HAP-1 (cell line): ENCODE results near the gene PTPRN2.

Experiments
- DNase-seq, 2 experiments: peaks; one replicate each; pipeline ENCODE4 v3.0.0-alpha.2; 2016 to 2020; ENCODE audit warnings: low spot score in 2 of 2
- H3K27me3 ChIP-seq: fragments of 250-450 bp; sonication (Bioruptor Pico); 2 replicates; pipeline ENCODE4 v1.5.1; 2020; ENCODE audit warnings: low read depth, mild to moderate bottlenecking, moderate library complexity
- H3K36me3 ChIP-seq: fragments of 250-450 bp; sonication (Bioruptor Pico); replicated peaks from 2 replicates; pipeline ENCODE4 v1.5.1; 2020; ENCODE audit warnings: mild to moderate bottlenecking
- H3K4me1 ChIP-seq: fragments of 250-450 bp; sonication (Bioruptor Pico); 2 replicates; pipeline ENCODE4 v1.5.1; 2020; ENCODE audit warnings: mild to moderate bottlenecking
- H3K4me3 ChIP-seq: fragments of 250-450 bp; sonication (Bioruptor Pico); 2 replicates; pipeline ENCODE4 v1.5.1; 2020; ENCODE audit warnings: mild to moderate bottlenecking, moderate library complexity
- H3K9me3 ChIP-seq: fragments of 250-450 bp; sonication (Bioruptor Pico); 2 replicates; pipeline ENCODE4 v1.5.1; 2020; ENCODE audit warnings: mild to moderate bottlenecking, moderate library complexity
- in situ Hi-C: fragments of 300-500 bp; cut with MboI; formaldehyde crosslinking; loops from 3 replicates; pipeline ENCODE4 v1.14.3; 2020; ENCODE audit warnings: low sequenced_read_pairs, inconsistent platforms, mixed read lengths

Gene PTPRN2

GRCh38 chr7:158187694-158187994, 400.0 kb downstream of the PTPRN2 start:
- in situ Hi-C loops: no loop called here
- no peaks in the 10 kb centered on the region for H3K4me1 ChIP-seq
- no peak overlapping the region for H3K4me3 ChIP-seq
- DNase-seq: no peak
- H3K36me3 ChIP-seq: no peaks in the 10 kb centered on the region
- no peaks in the 10 kb centered on the region for H3K27me3 ChIP-seq
- H3K9me3 ChIP-seq: no peaks in the 10 kb centered on the region

- in situ Hi-C loops: no loop called here
- Histone ChIP-seq H3K4me1 (no peaks in the 10 kb centered on the region), H3K36me3 (no peaks in the 10 kb centered on the region), H3K4me3 (no peak overlapping the region), H3K27me3 (no peaks in the 10 kb centered on the region), H3K9me3 (no peaks in the 10 kb centered on the region)
- DNase-seq: no peak
Observed at GRCh38 chr7:158186864-158187693, 400.5 kb downstream of the PTPRN2 start.

- no peaks in the 10 kb centered on the region for H3K36me3 ChIP-seq
- H3K4me1 ChIP-seq: no peaks in the 10 kb centered on the region
- no peak for DNase-seq
- H3K27me3 ChIP-seq: no peaks in the 10 kb centered on the region
- H3K4me3 ChIP-seq: no peak overlapping the region
- in situ Hi-C loops: no loop called here
- no peaks in the 10 kb centered on the region for H3K9me3 ChIP-seq
Observed at GRCh38 chr7:158186406-158186805, 401.2 kb downstream of the PTPRN2 start.

GRCh38 chr7:158185653-158186052, 402.0 kb downstream of the PTPRN2 start:
- Histone ChIP-seq H3K36me3 (no peaks in the 10 kb centered on the region), H3K4me1 (no peaks in the 10 kb centered on the region), H3K9me3 (no peaks in the 10 kb centered on the region), H3K4me3 (no peak overlapping the region), H3K27me3 (no peaks in the 10 kb centered on the region)
- DNase-seq: no peak
- in situ Hi-C loops: no loop called here

- in situ Hi-C loops: no loop called here
- Histone ChIP-seq H3K4me1 (no peaks in the 10 kb centered on the region), H3K4me3 (no peak overlapping the region), H3K27me3 (no peaks in the 10 kb centered on the region), H3K36me3 (no peaks in the 10 kb centered on the region), H3K9me3 (no peaks in the 10 kb centered on the region)
- no peak for DNase-seq
Observed at GRCh38 chr7:158183431-158183830, 404.2 kb downstream of the PTPRN2 start.

- no peaks in the 10 kb centered on the region for H3K9me3 ChIP-seq
- in situ Hi-C loops: no loop called here
- no peak overlapping the region for H3K4me3 ChIP-seq
- no peaks in the 10 kb centered on the region for H3K27me3 ChIP-seq
- no peaks in the 10 kb centered on the region for H3K4me1 ChIP-seq
- H3K36me3 ChIP-seq: no peaks in the 10 kb centered on the region
- DNase-seq: no peak
Observed at GRCh38 chr7:158176561-158177173, 411.0 kb downstream of the PTPRN2 start.

- Histone ChIP-seq H3K27me3 (no peaks in the 10 kb centered on the region), H3K9me3 (no peaks in the 10 kb centered on the region), H3K36me3 (no peaks in the 10 kb centered on the region), H3K4me1 (no peaks in the 10 kb centered on the region), H3K4me3 (no peak overlapping the region)
- in situ Hi-C loops: no loop called here
- no peak for DNase-seq
Observed at GRCh38 chr7:158175779-158176178, 411.8 kb downstream of the PTPRN2 start.

GRCh38 chr7:158174947-158175346, 412.7 kb downstream of the PTPRN2 start:
- Histone ChIP-seq H3K27me3 (no peaks in the 10 kb centered on the region), H3K4me1 (no peaks in the 10 kb centered on the region), H3K36me3 (no peaks in the 10 kb centered on the region), H3K4me3 (no peak overlapping the region), H3K9me3 (no peaks in the 10 kb centered on the region)
- in situ Hi-C loops: no loop called here
- no peak for DNase-seq

- DNase-seq: no peak
- H3K9me3 ChIP-seq: no peaks in the 10 kb centered on the region
- no peaks in the 10 kb centered on the region for H3K4me1 ChIP-seq
- H3K4me3 ChIP-seq: no peak overlapping the region
- H3K36me3 ChIP-seq: no peaks in the 10 kb centered on the region
- in situ Hi-C loops: no loop called here
- H3K27me3 ChIP-seq: no peaks in the 10 kb centered on the region
Observed at GRCh38 chr7:158167373-158167772, 420.2 kb downstream of the PTPRN2 start.

GRCh38 chr7:158166386-158167340, 421.0 kb downstream of the PTPRN2 start:
- DNase-seq: no peak
- in situ Hi-C loops: no loop called here
- H3K9me3 ChIP-seq: no peaks in the 10 kb centered on the region
- no peaks in the 10 kb centered on the region for H3K4me1 ChIP-seq
- no peaks in the 10 kb centered on the region for H3K36me3 ChIP-seq
- no peaks in the 10 kb centered on the region for H3K27me3 ChIP-seq
- no peak overlapping the region for H3K4me3 ChIP-seq

- Histone ChIP-seq H3K36me3 (no peaks in the 10 kb centered on the region), H3K27me3 (no peaks in the 10 kb centered on the region), H3K9me3 (no peaks in the 10 kb centered on the region), H3K4me3 (no peak overlapping the region), H3K4me1 (no peaks in the 10 kb centered on the region)
- in situ Hi-C loops: no loop called here
- no peak for DNase-seq
Observed at GRCh38 chr7:158165711-158166110, 421.9 kb downstream of the PTPRN2 start.

- Histone ChIP-seq H3K27me3 (no peaks in the 10 kb centered on the region), H3K36me3 (no peaks in the 10 kb centered on the region), H3K4me3 (no peak overlapping the region), H3K9me3 (no peaks in the 10 kb centered on the region), H3K4me1 (no peaks in the 10 kb centered on the region)
- in situ Hi-C loops: no loop called here
- DNase-seq: no peak
Observed at GRCh38 chr7:158164101-158165095, 423.2 kb downstream of the PTPRN2 start.

GRCh38 chr7:158161194-158161593, 426.4 kb downstream of the PTPRN2 start:
- H3K4me1 ChIP-seq: no peaks in the 10 kb centered on the region
- in situ Hi-C loops: no loop called here
- no peak for DNase-seq
- no peaks in the 10 kb centered on the region for H3K27me3 ChIP-seq
- H3K36me3 ChIP-seq: no peaks in the 10 kb centered on the region
- no peaks in the 10 kb centered on the region for H3K9me3 ChIP-seq
- H3K4me3 ChIP-seq: no peak overlapping the region
